ENCODE results near the gene HOXB3. TPM values are rescaled to one million over a fixed set of nuclear protein-coding genes. Genes with fewer than 3 reads are reported as not detected.
A peak's percentile ranks its signal among the peaks of the same experiment; 100 is the strongest.

HOXB3 gene
- total and polyA plus RNA-seq, 2 of the 4 experiments (the other 2 are of a cell fraction), result 6.3 to 59.6 TPM

- peak overlapping the region; percentile 74 for H2AK5ac ChIP-seq (ENCODE audit: low read depth, low read length)
- peak overlapping the region; percentile 96 for H2BK5ac ChIP-seq (ENCODE audit: low read depth, low read length, poor library complexity, severe bottlenecking)
- TF ChIP-seq MAZ (IDR thresholded peaks at IDR 0.05; ENCODE audit: borderline replicate concordance, low read depth, low read length) (no peak), NFE2L2 (IDR thresholded peaks at IDR 0.05; ENCODE audit: low read depth, low read length) (no peak), RAD21 (IDR thresholded peaks at IDR 0.05; ENCODE audit: low read length) (no peak), USF2 (IDR thresholded peaks at IDR 0.05; ENCODE audit: low read depth, low read length) (no peak), POLR2A (IDR thresholded peaks at IDR 0.05; ENCODE audit: low read depth, low read length) (no peak), BHLHE40 (IDR thresholded peaks at IDR 0.05; ENCODE audit: low read depth, low read length) (no peak), RFX5 (IDR thresholded peaks at IDR 0.05; ENCODE audit: low read depth, low read length) (no peak), CEBPB (IDR thresholded peaks at IDR 0.05; ENCODE audit: low read depth, low read length) (no peak), FOS (IDR thresholded peaks at IDR 0.05; ENCODE audit: low read depth, low read length) (no peak), RCOR1 (IDR thresholded peaks at IDR 0.05; ENCODE audit: insufficient replicate concordance, low read length) (no peak), CHD1 (IDR thresholded peaks at IDR 0.05; ENCODE audit: low read depth, low read length) (no peak), SMC3 (IDR thresholded peaks at IDR 0.05; ENCODE audit: low read depth, low read length) (no peak)
- TF ChIP-seq, protein P1, sequence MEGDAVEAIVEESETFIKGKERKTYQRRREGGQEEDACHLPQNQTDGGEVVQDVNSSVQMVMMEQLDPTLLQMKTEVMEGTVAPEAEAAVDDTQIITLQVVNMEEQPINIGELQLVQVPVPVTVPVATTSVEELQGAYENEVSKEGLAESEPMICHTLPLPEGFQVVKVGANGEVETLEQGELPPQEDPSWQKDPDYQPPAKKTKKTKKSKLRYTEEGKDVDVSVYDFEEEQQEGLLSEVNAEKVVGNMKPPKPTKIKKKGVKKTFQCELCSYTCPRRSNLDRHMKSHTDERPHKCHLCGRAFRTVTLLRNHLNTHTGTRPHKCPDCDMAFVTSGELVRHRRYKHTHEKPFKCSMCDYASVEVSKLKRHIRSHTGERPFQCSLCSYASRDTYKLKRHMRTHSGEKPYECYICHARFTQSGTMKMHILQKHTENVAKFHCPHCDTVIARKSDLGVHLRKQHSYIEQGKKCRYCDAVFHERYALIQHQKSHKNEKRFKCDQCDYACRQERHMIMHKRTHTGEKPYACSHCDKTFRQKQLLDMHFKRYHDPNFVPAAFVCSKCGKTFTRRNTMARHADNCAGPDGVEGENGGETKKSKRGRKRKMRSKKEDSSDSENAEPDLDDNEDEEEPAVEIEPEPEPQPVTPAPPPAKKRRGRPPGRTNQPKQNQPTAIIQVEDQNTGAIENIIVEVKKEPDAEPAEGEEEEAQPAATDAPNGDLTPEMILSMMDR (conservative IDR thresholded peaks at IDR 0.05; ENCODE audit: low read depth, low read length), result no peak
- peak overlapping the region; percentile 90; the same call in 2 of the 3 replicates for H2BK15ac ChIP-seq (ENCODE audit: low read depth, low read length)
- peak overlapping the region; percentile 85 for H2AK9ac ChIP-seq (replicated peaks; ENCODE audit: low read depth, low read length, poor library complexity)
- H3K36me3 ChIP-seq (ENCODE audit: control insufficient read depth, insufficient read depth, low read length), result peaks cover 36% of the 10 kb centered on the region
- intact Hi-C loops (cut with micrococcal nuclease), result no loop called here
- peak overlapping the region; percentile 39 for H3K18ac ChIP-seq (ENCODE audit: low read depth, low read length)
- H3K56ac ChIP-seq (ENCODE audit: extremely low read depth, insufficient read depth, low read length), result peak overlapping the region; percentile 94
- ChIA-PET POLR2A (ENCODE audit: unreplicated experiment) (interaction anchor here (1.3 kb wide), 1 partner anchor 35 kb away, joined by 4 read pairs; no protein-coding TSS in a partner anchor), CTCF (no interaction called here)
- ATAC-seq (ENCODE audit: low read depth) (no peak), DNase-seq (no peak)
- H3K4me1 ChIP-seq (ENCODE audit: control insufficient read depth, insufficient read depth, low read length), result peaks cover 47% of the 10 kb centered on the region
- H3K9ac ChIP-seq (ENCODE audit: low read depth, low read length), result peak overlapping the region; percentile 77
- H4K20me1 ChIP-seq (ENCODE audit: insufficient read depth, low read length), result 0 out of 2 replicates have a peak, but pooled peaks cover 4% of the 10 kb centered on the region
- peak overlapping the region; percentile 88 for H2BK120ac ChIP-seq (ENCODE audit: low read depth, low read length)
- H3K4me2 ChIP-seq (ENCODE audit: low read depth, low read length), result peak overlapping the region; percentile 67
- in situ Hi-C loops (cut with MboI; ENCODE audit: low sequenced_read_pairs), result no loop called here
- no peak overlapping the region for H2AFZ ChIP-seq (replicated peaks; ENCODE audit: low read length, poor library complexity)
- dilution Hi-C loops (cut with HindIII; ENCODE audit: low sequenced_read_pairs, unreplicated experiment), result no loop called here
- H3K4ac ChIP-seq (ENCODE audit: low read depth, low read length), result peak overlapping the region; percentile 94
- H4K5ac ChIP-seq (ENCODE audit: low read depth, low read length), result peak overlapping the region; percentile 63
- peak overlapping the region; percentile 85 to 89 for H4K8ac ChIP-seq (ENCODE audit: low read depth in 2 of 2, low read length in 2 of 2)
- no TSS peak for BruUV-seq (replicated peaks)
- peak overlapping the region; percentile 100 for H3K23ac ChIP-seq (ENCODE audit: low read depth, low read length)
- peak overlapping the region; percentile 14 for H3K4me3 ChIP-seq (ENCODE audit: insufficient read depth, low read depth, low read length)
- H3K9me1 ChIP-seq (ENCODE audit: insufficient read depth, low read length), result no peaks in the 10 kb centered on the region
- H2BK20ac ChIP-seq (ENCODE audit: low read depth, low read length), result peak overlapping the region; percentile 71
- no peaks in the 10 kb centered on the region; a peak in 2 of 4 replicates for H3K79me1 ChIP-seq (ENCODE audit: low read depth in 1 of 2, low read length in 2 of 2)
- 6% methylated on average over 3 of the region's 5 CpGs; no CpG with 5 or more reads in 1 of the 2 experiments for WGBS, 2 experiments (ENCODE audit: extremely low coverage in 2 of 2, insufficient read length in 1 of 2)
- H3K14ac ChIP-seq (replicated peaks; ENCODE audit: low read depth, low read length), result peak overlapping the region; percentile 96
- H3K9me3 ChIP-seq (ENCODE audit: control insufficient read depth, insufficient read depth, low read length), result no peaks in the 10 kb centered on the region
- H3K27ac ChIP-seq (ENCODE audit: insufficient read depth, low read length), result peak overlapping the region; percentile 96
- no peaks in the 10 kb centered on the region for H3K27me3 ChIP-seq (ENCODE audit: control insufficient read depth, insufficient read depth, low read length)
- peak overlapping the region; percentile 90 for H4K91ac ChIP-seq (ENCODE audit: insufficient read depth, low read depth, low read length)
Measured at GRCh38 chr17:48553190-48553547, 36.9 kb downstream of the HOXB3 start.
